GM10248 (cell line): ENCODE results near the gene SIRPB2.

Experiments
- CTCF ChIA-PET: fragments of 300-600 bp; sonication (Branson Sonifier 250); formaldehyde crosslinking; extraction: SDS; loops from one replicate; lab custom pipeline; 2021; ENCODE audit warnings: antibody characterized with exemption; lab: Yijun Ruan, JAX
- POLR2A ChIA-PET: fragments of 350-650 bp; sonication (Branson Sonifier 250); formaldehyde crosslinking; extraction: SDS; loops from one replicate; lab custom pipeline; 2020; ENCODE audit warnings: antibody characterized with exemption; lab: Yijun Ruan, JAX
- DNase-seq: peaks from one replicate; pipeline ENCODE4 v3.0.0; 2012; ENCODE audit errors: extremely low spot score
- TF ChIP-seq, protein P1 (sequence below): IDR thresholded peaks from 2 replicates; pipeline ENCODE4 v1.5.1; 2012; ENCODE audit warnings: mild to moderate bottlenecking, low read depth; ENCODE audit errors: extremely low read depth, missing control alignments, control extremely low read depth

SIRPB2 gene

DNA sequence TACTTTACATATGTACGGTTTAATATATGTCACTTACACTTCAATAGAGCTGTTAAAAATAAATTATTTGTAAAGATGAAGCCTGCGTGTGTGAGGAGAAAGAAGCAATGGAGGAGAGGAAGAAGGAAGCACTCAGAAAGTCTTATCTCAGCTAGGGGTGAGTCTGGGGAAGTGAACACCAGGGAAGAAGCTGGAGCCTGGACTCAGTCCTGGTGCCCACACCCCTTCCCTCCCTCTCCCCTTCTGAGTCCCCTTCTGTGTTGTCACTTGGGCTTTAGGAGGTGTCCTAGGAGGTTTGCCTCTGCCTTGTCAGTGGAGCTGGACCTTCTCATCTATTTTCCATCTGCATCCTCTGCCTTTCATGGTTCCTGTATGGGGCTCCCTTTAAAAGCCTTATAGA lies 1.9 kb downstream of the SIRPB2 start:
- POLR2A ChIA-PET = no interaction called here
- TF ChIP-seq, protein P1, sequence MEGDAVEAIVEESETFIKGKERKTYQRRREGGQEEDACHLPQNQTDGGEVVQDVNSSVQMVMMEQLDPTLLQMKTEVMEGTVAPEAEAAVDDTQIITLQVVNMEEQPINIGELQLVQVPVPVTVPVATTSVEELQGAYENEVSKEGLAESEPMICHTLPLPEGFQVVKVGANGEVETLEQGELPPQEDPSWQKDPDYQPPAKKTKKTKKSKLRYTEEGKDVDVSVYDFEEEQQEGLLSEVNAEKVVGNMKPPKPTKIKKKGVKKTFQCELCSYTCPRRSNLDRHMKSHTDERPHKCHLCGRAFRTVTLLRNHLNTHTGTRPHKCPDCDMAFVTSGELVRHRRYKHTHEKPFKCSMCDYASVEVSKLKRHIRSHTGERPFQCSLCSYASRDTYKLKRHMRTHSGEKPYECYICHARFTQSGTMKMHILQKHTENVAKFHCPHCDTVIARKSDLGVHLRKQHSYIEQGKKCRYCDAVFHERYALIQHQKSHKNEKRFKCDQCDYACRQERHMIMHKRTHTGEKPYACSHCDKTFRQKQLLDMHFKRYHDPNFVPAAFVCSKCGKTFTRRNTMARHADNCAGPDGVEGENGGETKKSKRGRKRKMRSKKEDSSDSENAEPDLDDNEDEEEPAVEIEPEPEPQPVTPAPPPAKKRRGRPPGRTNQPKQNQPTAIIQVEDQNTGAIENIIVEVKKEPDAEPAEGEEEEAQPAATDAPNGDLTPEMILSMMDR = no peak
- CTCF ChIA-PET = interaction anchor here (1.1 to 2.8 kb wide), 4 partner anchors 14 to 52 kb away, joined by 3 to 18 read pairs (median 4); no protein-coding TSS in a partner anchor
- DNase-seq = no peak

DNA sequence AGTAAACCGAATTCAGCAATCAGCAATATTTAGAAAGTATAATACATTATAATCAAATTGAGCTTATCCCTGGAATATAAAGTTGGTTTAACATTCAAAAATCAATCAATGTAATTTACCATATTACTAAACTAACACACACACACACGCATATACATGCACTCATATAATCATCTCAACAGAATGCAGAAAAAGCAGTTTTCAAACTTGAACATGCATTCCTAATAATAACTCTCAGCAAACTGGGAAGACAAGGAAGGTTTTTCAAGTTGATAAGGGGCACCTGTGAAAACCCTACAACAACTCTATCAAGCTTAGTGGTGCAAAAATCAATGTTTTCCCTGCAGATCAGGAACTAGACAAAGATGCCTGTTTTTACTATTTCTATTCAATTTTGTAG lies 4.7 kb downstream of the SIRPB2 start:
- TF ChIP-seq, protein P1 = no peak
- CTCF ChIA-PET = no interaction called here
- no peak for DNase-seq
- POLR2A ChIA-PET = no interaction called here

DNA sequence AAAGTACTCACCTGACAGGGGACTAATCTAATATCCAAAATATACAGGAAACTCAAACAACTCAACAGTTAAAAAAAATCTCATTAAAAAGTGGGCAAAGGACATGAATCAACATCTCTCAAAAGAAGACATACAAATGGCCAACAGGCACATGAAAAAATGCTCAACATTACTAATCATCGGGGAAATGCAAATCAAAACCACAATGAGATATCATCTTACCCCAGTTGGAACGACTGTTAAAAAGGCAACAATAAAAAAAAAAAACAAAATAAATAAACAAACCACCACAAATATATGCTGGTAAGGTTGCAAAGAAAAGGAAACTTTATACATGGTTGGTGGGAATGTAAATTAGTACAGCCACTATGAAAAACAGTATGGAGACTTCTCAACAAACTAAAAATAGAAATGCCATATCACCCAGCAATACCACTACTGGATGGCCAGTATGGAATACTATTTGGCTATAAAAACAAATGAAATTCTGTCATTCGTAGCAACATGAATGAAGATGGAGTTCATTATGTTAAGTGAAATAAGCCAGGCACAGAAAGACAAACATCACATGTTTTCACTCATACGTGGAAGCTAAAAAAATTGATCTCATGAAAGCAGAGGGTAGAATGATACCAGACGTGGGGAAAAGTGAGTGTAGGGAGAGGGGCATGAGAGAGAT lies 6.6 kb downstream of the SIRPB2 start:
- TF ChIP-seq, protein P1 = no peak
- ChIA-PET POLR2A (no interaction called here), CTCF (no interaction called here)
- no peak for DNase-seq

DNA sequence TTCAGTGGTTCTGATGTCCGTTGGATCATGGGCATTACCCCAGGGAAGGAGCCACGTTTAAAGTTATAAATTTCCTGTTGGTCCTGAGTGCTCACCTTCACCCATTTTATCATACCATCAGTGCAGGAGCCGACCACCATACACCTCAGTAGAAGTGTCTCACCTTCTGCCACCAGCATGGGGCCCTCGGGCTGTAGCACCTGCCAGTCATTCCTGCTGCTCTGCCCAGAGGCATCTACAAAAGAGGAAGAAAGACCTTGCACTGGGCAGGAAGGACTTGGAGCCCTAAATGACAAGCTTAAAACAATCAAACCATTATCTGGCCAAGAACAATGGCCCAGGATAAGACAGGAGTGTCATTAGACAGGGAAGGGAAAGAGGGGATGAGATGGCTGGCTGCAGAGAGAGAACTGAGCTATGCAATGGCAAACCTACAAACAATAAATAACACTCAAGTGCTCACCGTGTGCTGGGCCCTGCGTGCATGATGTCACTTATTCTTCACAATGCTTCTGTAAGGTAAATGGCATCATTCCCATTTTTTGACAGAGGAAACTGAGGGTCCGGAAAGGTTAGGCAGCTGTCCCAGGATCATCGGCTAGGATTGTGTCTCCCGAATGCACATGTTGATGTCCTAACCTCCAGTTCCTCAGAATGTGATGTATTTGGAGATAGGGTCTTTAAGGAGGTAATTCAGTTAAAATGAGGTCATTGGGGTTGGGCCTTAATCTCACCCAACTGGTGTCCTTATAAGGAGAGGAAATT lies 11.2 kb downstream of the SIRPB2 start:
- ChIA-PET POLR2A (no interaction called here), CTCF (interaction anchor here (2.7 kb wide), 1 partner anchor 13 kb away, joined by 12 read pairs; the partner anchor contains the start of gene NSFL1C)
- DNase-seq = no peak
- TF ChIP-seq, protein P1 = no peak

DNA sequence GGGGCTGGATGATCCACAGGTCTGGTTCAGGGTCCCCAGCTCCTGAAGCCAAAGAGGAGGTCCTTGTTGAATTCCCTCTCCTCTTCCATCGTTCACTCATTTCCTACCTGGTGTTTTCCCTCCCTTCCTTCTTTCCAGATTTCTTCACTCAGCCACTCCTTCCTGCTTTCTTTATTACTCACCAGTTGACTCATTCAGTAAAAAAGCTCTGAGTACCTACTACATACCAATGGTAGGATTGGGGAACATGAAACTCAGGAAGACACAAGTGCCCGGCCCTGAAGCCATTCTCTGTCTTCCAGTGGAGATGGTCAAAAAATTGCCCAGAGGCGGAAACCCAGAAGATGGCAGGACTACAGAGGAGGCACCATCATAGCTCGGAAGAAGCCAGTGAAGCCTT lies 12.7 kb downstream of the SIRPB2 start:
- ChIA-PET POLR2A (no interaction called here), CTCF (interaction anchor here (2.7 kb wide), 1 partner anchor 11 kb away, joined by 12 read pairs; the partner anchor contains the start of gene NSFL1C)
- TF ChIP-seq, protein P1 = no peak
- no peak for DNase-seq

DNA sequence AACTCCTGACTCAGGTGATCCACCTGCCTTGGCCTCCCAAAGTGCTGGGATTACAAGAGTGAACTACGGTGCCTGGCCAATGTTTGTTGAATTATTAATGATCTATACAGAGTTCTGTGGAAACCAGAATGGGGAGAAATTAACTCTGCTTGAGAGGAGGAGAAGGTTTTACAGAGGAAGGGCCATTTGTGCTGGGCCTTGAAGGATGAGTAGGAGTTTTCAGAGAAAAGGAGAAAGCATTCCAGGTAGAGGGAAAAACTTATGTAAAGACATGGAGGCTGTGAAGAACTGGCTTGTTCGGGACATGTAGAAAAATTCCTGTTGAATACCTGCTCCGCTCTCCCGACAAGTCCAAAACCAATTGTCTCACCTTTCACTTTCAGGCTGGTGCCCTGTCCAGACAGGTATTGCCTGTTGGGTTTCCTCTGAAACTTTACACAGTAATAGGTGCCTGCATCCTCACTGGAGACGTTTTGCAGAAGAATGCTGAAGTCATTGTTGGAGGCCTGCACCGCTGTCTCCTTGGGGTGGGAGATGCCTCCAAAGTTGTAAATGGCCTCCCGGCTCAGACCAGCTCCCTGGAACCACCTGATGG lies 13.2 kb downstream of the SIRPB2 start:
- ChIA-PET POLR2A (no interaction called here), CTCF (interaction anchor here (1.1 to 2.7 kb wide), 2 partner anchors 11 to 24 kb away, joined by 3 to 12 read pairs; partner anchors contain the start of gene NSFL1C)
- no peak for DNase-seq
- TF ChIP-seq, protein P1 = no peak
